H1 (cell line): ENCODE measurements around the gene TMEM204. TPM values are rescaled to one million over a fixed set of nuclear protein-coding genes. Genes with fewer than 3 reads are reported as not detected.

Experiments used
- CTCF ChIA-PET: fragments of 300-600 bp; sonication (Branson Sonifier 250); formaldehyde crosslinking; loops from one replicate; lab custom pipeline; 2021; ENCODE audit not compliant: partially characterized antibody; lab: Charles Lee
- POLR2A ChIA-PET: fragments of 300-600 bp; sonication (Branson Sonifier 250); formaldehyde crosslinking; loops from one replicate; lab custom pipeline; 2021; ENCODE audit warnings: inconsistent platforms; ENCODE audit not compliant: partially characterized antibody; lab: Charles Lee
- DNase-seq, 2 experiments: peaks; one replicate each; pipeline versions ENCODE4 v3.0.0 to v3.0.0-alpha.2; 2010 to 2022; ENCODE audit warnings: low spot score in 2 of 2, low read depth in 1 of 2, mixed read lengths in 1 of 2
- FAIRE-seq: peaks from 2 replicates; lab custom pipeline; 2011; peaks lifted over from hg19 to GRCh38; lab: Jason Lieb, UNC
- H2AFZ ChIP-seq: 2 replicates; pipeline ENCODE4 v1.8.1; 2012; ENCODE audit warnings: low read length, inconsistent platforms
- H2AK5ac ChIP-seq: 2 replicates; pipeline ENCODE4 v1.6.1; 2013; ENCODE audit warnings: low read depth, low read length
- H2BK120ac ChIP-seq: replicated peaks from 2 replicates; pipeline ENCODE3; 2013; ENCODE audit warnings: low read depth, low read length, inconsistent platforms
- H2BK12ac ChIP-seq: 2 replicates; pipeline ENCODE4 v1.6.1; 2013; ENCODE audit warnings: low read depth, low read length
- H2BK15ac ChIP-seq: 2 replicates; pipeline ENCODE4 v1.6.1; 2013; ENCODE audit warnings: low read length
- H2BK20ac ChIP-seq: 2 replicates; pipeline ENCODE4 v1.6.1; 2013; ENCODE audit warnings: low read length
- H2BK5ac ChIP-seq: 2 replicates; pipeline ENCODE4 v1.6.1; 2013; ENCODE audit warnings: low read depth, low read length
- H3K14ac ChIP-seq: 2 replicates; pipeline ENCODE4 v1.6.1; 2013; ENCODE audit warnings: inconsistent platforms; ENCODE audit not compliant: insufficient read length
- H3K18ac ChIP-seq: 2 replicates; pipeline ENCODE4 v1.6.1; 2013; ENCODE audit warnings: low read length; ENCODE audit errors: extremely low read depth
- H3K23ac ChIP-seq: 2 replicates; pipeline ENCODE4 v1.6.1; 2013; ENCODE audit warnings: inconsistent platforms; ENCODE audit not compliant: insufficient read length
- H3K23me2 ChIP-seq: 2 replicates; pipeline ENCODE4 v1.6.1; 2013; ENCODE audit warnings: low read depth, low read length
- H3K27ac ChIP-seq: 2 replicates; pipeline ENCODE4 v1.6.1; 2011; ENCODE audit warnings: low read depth, low read length, inconsistent platforms
- H3K27me3 ChIP-seq, 4 experiments: replicated peaks in 1 of 4; 1 replicate in 1 of 4; 2 replicates in 3 of 4; pipeline versions ENCODE4 v1.6.1 to v1.8.1; 2011 to 2013; ENCODE audit warnings: low read length in 3 of 4, mild to moderate bottlenecking in 3 of 4, inconsistent platforms in 2 of 4, mixed read lengths in 2 of 4, moderate library complexity in 1 of 4; ENCODE audit not compliant: control insufficient read depth in 3 of 4, insufficient read depth in 3 of 4; ENCODE audit errors: extremely low read depth in 1 of 4
- H3K36me3 ChIP-seq, 4 experiments: 2 replicates each; pipeline versions ENCODE4 v1.6.1 to v1.8.1; 2011 to 2013; ENCODE audit warnings: mild to moderate bottlenecking in 4 of 4, low read length in 3 of 4, moderate library complexity in 2 of 4, control low read depth in 1 of 4, inconsistent platforms in 1 of 4; ENCODE audit not compliant: insufficient read depth in 4 of 4, control insufficient read depth in 2 of 4
- H3K4ac ChIP-seq: replicated peaks from 2 replicates; pipeline ENCODE3; 2013; ENCODE audit warnings: low read length, low read depth, mixed read lengths, inconsistent platforms; ENCODE audit not compliant: insufficient read length
- H3K4me1 ChIP-seq, 4 experiments: replicated peaks in 1 of 4; 1 replicate in 1 of 4; 2 replicates in 3 of 4; pipeline versions ENCODE4 v1.6.1 to v1.8.1; 2011 to 2013; ENCODE audit warnings: low read length in 3 of 4, inconsistent platforms in 2 of 4, mixed read lengths in 1 of 4; ENCODE audit not compliant: insufficient read depth in 4 of 4, control insufficient read depth in 3 of 4
- H3K4me2 ChIP-seq, 2 experiments: 2 replicates each; pipeline versions ENCODE4 v1.6.1 to v1.8.1; 2011 to 2013; ENCODE audit warnings: low read depth in 2 of 2, low read length in 2 of 2, control low read depth in 1 of 2, inconsistent platforms in 1 of 2, mild to moderate bottlenecking in 1 of 2; ENCODE audit not compliant: insufficient read depth in 1 of 2
- H3K4me3 ChIP-seq, 4 experiments: fragments of 200-600, 300-600 bp in 1 of 4; sonication (generic), shearing (Covaris generic), sonication (Bioruptor Twin) in 1 of 4; 2 replicates each; pipeline versions ENCODE4 v1.5.1 to v1.8.1; 2011 to 2016; ENCODE audit warnings: low read length in 4 of 4, low read depth in 3 of 4, control low read depth in 2 of 4, inconsistent platforms in 2 of 4, mild to moderate bottlenecking in 2 of 4, mixed read lengths in 1 of 4, moderate library complexity in 1 of 4; ENCODE audit not compliant: insufficient read depth in 2 of 4; ENCODE audit errors: extremely low read depth in 1 of 4
- H3K56ac ChIP-seq: replicated peaks from 2 replicates; pipeline ENCODE3; 2013; ENCODE audit warnings: low read depth, mild to moderate bottlenecking, mixed read lengths, low read length, inconsistent platforms; ENCODE audit not compliant: insufficient read length
- H3K79me1 ChIP-seq: 2 replicates; pipeline ENCODE4 v1.6.1; 2013; ENCODE audit warnings: low read depth, low read length, control low read depth
- H3K79me2 ChIP-seq, 2 experiments: 2 replicates each; pipeline versions ENCODE4 v1.6.1 to v1.8.1; 2012 to 2013; ENCODE audit warnings: low read length in 2 of 2, mild to moderate bottlenecking in 2 of 2, inconsistent platforms in 1 of 2; ENCODE audit not compliant: insufficient read depth in 2 of 2, control insufficient read depth in 1 of 2
- H3K9ac ChIP-seq, 4 experiments: replicated peaks in 1 of 4; 1 replicate in 1 of 4; 2 replicates in 3 of 4; pipeline versions ENCODE4 v1.6.1 to v1.8.1; 2011 to 2013; ENCODE audit warnings: low read depth in 3 of 4, low read length in 3 of 4, control low read depth in 2 of 4, mild to moderate bottlenecking in 2 of 4, moderate library complexity in 2 of 4, inconsistent platforms in 1 of 4; ENCODE audit errors: extremely low read depth in 1 of 4
- H3K9me3 ChIP-seq, 2 experiments: 2 replicates each; pipeline versions ENCODE4 v1.6.1 to v1.8.1; 2012 to 2013; ENCODE audit warnings: mild to moderate bottlenecking in 2 of 2, moderate library complexity in 2 of 2, control low read depth in 1 of 2, inconsistent platforms in 1 of 2, low read depth in 1 of 2, low read length in 1 of 2, mixed read lengths in 1 of 2; ENCODE audit not compliant: insufficient read depth in 2 of 2
- H4K20me1 ChIP-seq, 2 experiments: replicated peaks in 1 of 2; 2 replicates each; pipeline versions ENCODE3 to v1.8.1; 2011 to 2013; ENCODE audit warnings: inconsistent platforms in 2 of 2, low read length in 2 of 2, mild to moderate bottlenecking in 1 of 2; ENCODE audit not compliant: insufficient read depth in 2 of 2, control insufficient read depth in 1 of 2
- H4K5ac ChIP-seq: 2 replicates; pipeline ENCODE4 v1.6.1; 2013; ENCODE audit warnings: low read length, low read depth, mixed read lengths, inconsistent platforms; ENCODE audit not compliant: insufficient read length
- H4K8ac ChIP-seq: 2 replicates; pipeline ENCODE4 v1.8.0; 2013; ENCODE audit warnings: mild to moderate bottlenecking, moderate library complexity, low read length, inconsistent platforms; ENCODE audit not compliant: insufficient read depth; ENCODE audit errors: extremely low read depth
- H4K91ac ChIP-seq: replicated peaks from 2 replicates; pipeline ENCODE3; 2013; ENCODE audit warnings: low read length, mixed read lengths, inconsistent platforms; ENCODE audit not compliant: insufficient read length
- WGBS, 2 experiments: shearing (Covaris generic) in 1 of 2; methylation state at CpG; one replicate each; pipeline versions ENCODE4 v1.1.6 to v1.1.7; 2013 to 2015; ENCODE audit warnings: low lambda C conversion rate in 2 of 2, mixed read lengths in 2 of 2, inconsistent platforms in 1 of 2, low coverage in 1 of 2, missing lambda C conversion rate in 1 of 2; ENCODE audit not compliant: insufficient replicate concordance in 2 of 2, insufficient coverage in 1 of 2, insufficient read length in 1 of 2; ENCODE audit errors: extremely low coverage in 1 of 2, missing lambda C conversion rate in 1 of 2; 5-methylcytosine and 5-hydroxymethylcytosine counted together
- polyA plus RNA-seq, 7 experiments: library from polyadenylated mRNA; depleted of rRNA in 3 of 7; stranded (reverse) in 5 of 7; unstranded in 2 of 7; fragments of >200 nt in 5 of 7; fragments of 200-250 nt in 2 of 7; gene quantifications; 1 replicate in 5 of 7; 2 replicates in 1 of 7; 4 replicates in 1 of 7; pipeline versions ENCODE4 v1.2.1 to v1.2.3, GENCODE V29; 2011 to 2013; ENCODE audit warnings: missing spikeins in 2 of 7, mixed read lengths in 2 of 7
- total RNA-seq: library from RNA; stranded (reverse); fragmentation: NEBNext Ultra II Directional; extraction: Animal tissue kit (Norgen Biotek cat#: 25700); gene quantifications from 2 replicates; pipeline ENCODE4 v1.2.1, GENCODE V29; 2021

Gene TMEM204
- total and polyA plus RNA-seq, 2 of the 8 experiments (the other 6 are each of a cell fraction or from before 2014, with no cell fraction given): not detected

DNA sequence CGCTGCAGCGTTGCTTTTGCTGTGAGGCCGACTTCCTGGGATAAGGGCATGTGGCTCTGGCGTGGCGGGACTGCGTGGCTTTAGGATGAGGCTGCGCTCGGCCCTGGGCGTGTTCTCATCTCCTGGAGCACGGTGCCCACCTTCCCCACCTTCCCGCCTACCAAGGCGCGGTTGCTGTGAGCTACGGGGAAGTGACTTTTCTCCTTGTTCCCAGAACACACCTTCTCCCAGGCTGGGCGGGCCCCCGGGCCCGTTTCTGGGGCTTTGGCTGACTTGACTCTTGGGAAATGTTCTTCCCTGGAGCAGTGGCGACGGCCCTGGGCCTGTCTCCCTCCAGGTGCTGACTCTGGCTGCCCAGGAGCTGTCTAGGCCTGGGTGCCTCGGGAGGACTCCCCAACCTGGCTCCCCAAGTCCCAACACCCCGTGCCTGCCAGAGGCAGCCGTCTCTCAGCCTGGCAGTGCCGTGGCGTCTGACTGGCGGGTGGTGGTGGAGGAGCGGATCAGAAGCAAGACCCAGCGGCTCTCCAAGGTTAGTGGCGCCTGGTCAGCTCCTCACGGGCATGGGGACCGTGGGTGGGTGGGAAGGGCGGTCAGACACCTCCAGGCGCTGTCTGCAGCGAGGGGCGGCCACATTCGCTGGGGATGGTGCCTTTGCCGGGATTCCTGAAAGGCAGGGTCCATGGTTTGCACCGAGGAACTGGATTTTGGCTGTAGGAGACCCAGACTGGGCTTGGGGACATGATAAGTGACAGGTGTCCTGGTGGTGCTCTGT lies 28.2 kb upstream of the TMEM204 start:
- Histone ChIP-seq H3K4me3 (no peak overlapping the region), H3K27me3 (no peaks in the 10 kb centered on the region), H4K5ac (no peak overlapping the region), H3K23ac (no peak overlapping the region), H4K8ac (no peak overlapping the region), H2BK120ac (no peak overlapping the region), H3K4me1 (no peaks in the 10 kb centered on the region), H2BK20ac (no peak overlapping the region), H3K79me1 (no peaks in the 10 kb centered on the region), H3K56ac (no peak overlapping the region), H3K14ac (no peak overlapping the region), H3K9me3 (no peaks in the 10 kb centered on the region), H3K4me2 (no peak overlapping the region), H3K18ac (no peak overlapping the region), H3K27ac (no peak overlapping the region), H2AK5ac (no peak overlapping the region), H4K91ac (no peak overlapping the region), H2BK12ac (no peak overlapping the region), H3K4ac (no peak overlapping the region), H3K9ac (no peak overlapping the region), H3K36me3 (peaks cover 14 to 56% (median 25%) of the 10 kb centered on the region in 4 experiments; a peak in 7 of 8 replicates), H2BK5ac (no peak overlapping the region), H3K23me2 (no peaks in the 10 kb centered on the region), H4K20me1 (peaks cover 3 to 4% of the 10 kb centered on the region in 2 experiments), H2BK15ac (no peak overlapping the region), H3K79me2 (no peaks in the 10 kb centered on the region), H2AFZ (no peak overlapping the region)
- CTCF ChIA-PET: interaction anchor here (0.7 kb wide), 1 partner anchor 55 kb away, joined by 3 read pairs; no protein-coding TSS in a partner anchor
- 95% methylated on average over 37 of the region's 37 CpGs; no CpG with 5 or more reads in 1 of the 2 experiments for WGBS, 2 experiments
- POLR2A ChIA-PET: interaction anchor here (1.4 to 2.0 kb wide), 2 partner anchors 10 to 27 kb away, joined by 3 to 11 read pairs; no protein-coding TSS in a partner anchor
- no peak for DNase-seq
- no peak for FAIRE-seq
